OCI-LY1 (cell line): ENCODE results near the gene KIAA1755.

ENCODE experiments used
- H2AFZ ChIP-seq: fragments of 200-600 bp; sonication (generic), shearing (Covaris generic); 2 replicates; pipeline ENCODE4 v1.6.0; 2014; ENCODE audit warnings: antibody characterized with exemption, mild to moderate bottlenecking, low read length
- H3F3A ChIP-seq: fragments of 200-600 bp; sonication (generic), shearing (Covaris generic); 2 replicates; pipeline ENCODE4 v1.6.0; 2014; ENCODE audit warnings: mild to moderate bottlenecking, antibody characterized with exemption, low read length, moderate library complexity; ENCODE audit not compliant: insufficient read depth
- H3K27ac ChIP-seq: fragments of 200-600 bp; sonication (generic); 2 replicates; pipeline ENCODE4 v1.5.1; 2014; ENCODE audit warnings: low read length, mixed run types, mild to moderate bottlenecking, low read depth; ENCODE audit not compliant: poor library complexity, severe bottlenecking
- H3K27me3 ChIP-seq: fragments of 200-600 bp; sonication (generic); 2 replicates; pipeline ENCODE4 v1.6.0; 2014; ENCODE audit warnings: antibody characterized with exemption, mild to moderate bottlenecking, low read length, moderate library complexity; ENCODE audit not compliant: insufficient read depth
- H3K36me3 ChIP-seq: fragments of 200-600 bp; sonication (generic); 2 replicates; pipeline ENCODE4 v1.6.1; 2014; ENCODE audit warnings: mild to moderate bottlenecking, antibody characterized with exemption, low read length, moderate library complexity, mixed read lengths; ENCODE audit not compliant: insufficient read depth
- H3K4me1 ChIP-seq: fragments of 200-600 bp; sonication (generic); 2 replicates; pipeline ENCODE4 v1.5.1; 2014; ENCODE audit warnings: mild to moderate bottlenecking, low read length, moderate library complexity; ENCODE audit not compliant: insufficient read depth, severe bottlenecking
- H3K4me2 ChIP-seq: fragments of 200-600 bp; sonication (generic), shearing (Covaris generic); 2 replicates; pipeline ENCODE4 v1.6.1; 2014; ENCODE audit warnings: low read length
- H3K4me3 ChIP-seq: fragments of 200-600 bp; sonication (generic); 2 replicates; pipeline ENCODE4 v1.5.1; 2014; ENCODE audit warnings: low read length, low read depth, mild to moderate bottlenecking, mixed read lengths; ENCODE audit not compliant: poor library complexity, severe bottlenecking
- H3K79me2 ChIP-seq: fragments of 200-600 bp; shearing (Covaris generic); 2 replicates; pipeline ENCODE4 v1.6.1; 2016; ENCODE audit warnings: mixed run types, low read length, mixed read lengths; ENCODE audit not compliant: insufficient read depth
- H3K9ac ChIP-seq: fragments of 200-600 bp; sonication (generic), shearing (Covaris generic); 2 replicates; pipeline ENCODE4 v1.6.1; 2014; ENCODE audit warnings: mild to moderate bottlenecking, low read length, mixed read lengths
- H3K9me2 ChIP-seq: fragments of 200-600 bp; sonication (generic), shearing (Covaris generic); 2 replicates; pipeline ENCODE4 v1.6.1; 2014; ENCODE audit warnings: low read depth, mild to moderate bottlenecking, low read length, mixed read lengths
- H3K9me3 ChIP-seq: fragments of 200-600 bp; shearing (Covaris generic); 2 replicates; pipeline ENCODE4 v1.6.1; 2014; ENCODE audit warnings: low read length, mixed read lengths
- H4K20me1 ChIP-seq: fragments of 200-600 bp; sonication (generic), shearing (Covaris generic); 2 replicates; pipeline ENCODE4 v1.6.0; 2016; ENCODE audit warnings: mild to moderate bottlenecking, low read length; ENCODE audit not compliant: insufficient read depth
- CTCF ChIP-seq: fragments of 200-600 bp; sonication (generic), shearing (Covaris generic); IDR thresholded peaks from 2 replicates; pipeline ENCODE4 v1.5.1; 2017; ENCODE audit warnings: mild to moderate bottlenecking, antibody characterized with exemption, low read length, moderate library complexity, mixed read lengths
- EZH2 ChIP-seq: fragments of 200-600 bp; sonication (generic), shearing (Covaris generic); IDR thresholded peaks from 2 replicates; pipeline ENCODE4 v1.8.0; 2017; ENCODE audit warnings: borderline replicate concordance, mixed run types, mild to moderate bottlenecking, antibody characterized with exemption, low read length, moderate library complexity, mixed read lengths

The KIAA1755 gene

GRCh38 chr20:38200646-38201045, 59.9 kb downstream of the KIAA1755 start:
- Histone ChIP-seq H3K27me3 (no peaks in the 10 kb centered on the region; the same call in 1 of the 2 replicates), H3K27ac (no peak overlapping the region), H3K9me3 (no peaks in the 10 kb centered on the region), H3K4me3 (no peak overlapping the region), H4K20me1 (no peaks in the 10 kb centered on the region), H3K4me1 (no peaks in the 10 kb centered on the region), H3K36me3 (no peaks in the 10 kb centered on the region), H3K79me2 (no peaks in the 10 kb centered on the region), H2AFZ (no peak overlapping the region), H3K4me2 (no peak overlapping the region), H3K9ac (no peak overlapping the region), H3K9me2 (no peaks in the 10 kb centered on the region), H3F3A (no peaks in the 10 kb centered on the region)
- TF ChIP-seq EZH2 (no peak), CTCF (no peak)

- H4K20me1 ChIP-seq = no peaks in the 10 kb centered on the region
- H3K9me3 ChIP-seq = no peaks in the 10 kb centered on the region
- H3K27me3 ChIP-seq = no peaks in the 10 kb centered on the region
- no peaks in the 10 kb centered on the region for H3K9me2 ChIP-seq
- H3K9ac ChIP-seq = no peak overlapping the region
- TF ChIP-seq CTCF = no peak
- TF ChIP-seq EZH2 = no peak
- no peaks in the 10 kb centered on the region for H3K4me1 ChIP-seq
- H3K4me2 ChIP-seq = no peak overlapping the region
- no peak overlapping the region for H2AFZ ChIP-seq
- no peaks in the 10 kb centered on the region for H3K79me2 ChIP-seq
- no peaks in the 10 kb centered on the region for H3K36me3 ChIP-seq
- H3F3A ChIP-seq = no peaks in the 10 kb centered on the region
- H3K27ac ChIP-seq = no peak overlapping the region
- no peak overlapping the region for H3K4me3 ChIP-seq
These were observed 60.8 kb downstream of the KIAA1755 start for GRCh38 chr20:38199501-38200390.

DNA sequence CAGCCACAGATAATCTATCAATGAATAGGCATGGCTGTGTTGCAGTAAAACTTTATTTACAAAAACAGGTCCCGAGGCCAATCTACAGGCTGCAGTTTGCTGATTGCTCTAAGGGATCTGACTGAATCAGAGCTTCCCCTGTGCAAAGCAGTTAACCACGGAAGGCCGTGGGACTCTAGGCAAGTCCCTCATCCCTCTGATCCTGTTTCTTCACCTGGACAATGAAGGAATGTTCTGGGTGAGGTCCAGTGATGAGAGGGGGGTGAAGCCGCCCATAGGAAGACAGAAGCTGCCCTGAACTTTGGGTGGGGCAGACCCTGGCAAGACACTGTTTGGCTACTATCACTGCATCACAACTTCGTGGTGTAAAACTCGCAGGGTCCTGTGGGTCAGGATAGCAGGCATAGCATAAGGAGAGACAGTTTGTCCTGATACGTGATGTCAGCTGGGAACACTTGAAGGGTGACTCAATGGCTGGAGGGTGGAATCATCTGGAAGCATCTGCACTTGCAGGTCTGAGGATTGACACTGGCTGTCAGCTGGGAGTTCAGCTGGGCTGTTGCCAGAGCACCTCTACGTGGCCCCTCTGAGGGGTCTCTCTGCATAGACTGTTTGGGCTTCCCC, 62.2 kb downstream of the KIAA1755 start:
- Histone ChIP-seq H3K27me3 (no peaks in the 10 kb centered on the region), H3K27ac (no peak overlapping the region), H2AFZ (no peak overlapping the region), H3F3A (no peaks in the 10 kb centered on the region), H3K9ac (no peak overlapping the region), H3K4me1 (no peaks in the 10 kb centered on the region), H3K36me3 (no peaks in the 10 kb centered on the region), H3K79me2 (no peaks in the 10 kb centered on the region), H3K9me3 (no peaks in the 10 kb centered on the region), H3K4me2 (no peak overlapping the region), H3K4me3 (no peak overlapping the region), H4K20me1 (no peaks in the 10 kb centered on the region), H3K9me2 (no peaks in the 10 kb centered on the region)
- TF ChIP-seq EZH2 (no peak), CTCF (no peak)
